GM11168 (cell line): ENCODE results near the gene WNT6.

ENCODE experiments used
- in situ Hi-C: fragments of 300-500 bp; cut with MboI; formaldehyde crosslinking; loops from one replicate; pipeline ENCODE4 v1.12.0; 2022; ENCODE audit warnings: low sequenced_read_pairs; ENCODE audit not compliant: unreplicated experiment

The WNT6 gene

GRCh38 chr2:218859556-218859987 is at the start of gene WNT6:
TSS of gene WNT6 (plus strand) at chr2:218859805. CDS start at chr2:218860038, 233 bp downstream.
- in situ Hi-C loops, result no loop called here

GRCh38 chr2:218810256-218810655 is 49.3 kb upstream of the WNT6 start:
- in situ Hi-C loops, result no loop called here

GRCh38 chr2:218811382-218811781 is 48.2 kb upstream of the WNT6 start:
- in situ Hi-C loops, result no loop called here

GRCh38 chr2:218812096-218812815 is 47.3 kb upstream of the WNT6 start:
- in situ Hi-C loops, result no loop called here

- in situ Hi-C loops, result no loop called here
Measured at GRCh38 chr2:218812861-218813260, 46.7 kb upstream of the WNT6 start.

- in situ Hi-C loops, result no loop called here
Measured at GRCh38 chr2:218813771-218814460, 45.7 kb upstream of the WNT6 start.

GRCh38 chr2:218814540-218815243 is 44.9 kb upstream of the WNT6 start:
- in situ Hi-C loops, result no loop called here

GRCh38 chr2:218815244-218815637 is 44.4 kb upstream of the WNT6 start:
- in situ Hi-C loops, result no loop called here

GRCh38 chr2:218815649-218816048 is 44.0 kb upstream of the WNT6 start:
- in situ Hi-C loops, result no loop called here

- in situ Hi-C loops, result no loop called here
Measured at GRCh38 chr2:218816561-218817011, 43.0 kb upstream of the WNT6 start.

GRCh38 chr2:218819093-218819492 is 40.5 kb upstream of the WNT6 start:
- in situ Hi-C loops, result no loop called here

GRCh38 chr2:218820746-218821369 is 38.7 kb upstream of the WNT6 start:
- in situ Hi-C loops, result no loop called here

- in situ Hi-C loops, result no loop called here
Measured at GRCh38 chr2:218821605-218822211, 37.9 kb upstream of the WNT6 start.

GRCh38 chr2:218822622-218823021 is 37.0 kb upstream of the WNT6 start:
- in situ Hi-C loops, result no loop called here

GRCh38 chr2:218823196-218823855 is 36.3 kb upstream of the WNT6 start:
- in situ Hi-C loops, result no loop called here

- in situ Hi-C loops, result no loop called here
Measured at GRCh38 chr2:218824004-218824403, 35.6 kb upstream of the WNT6 start.

- in situ Hi-C loops, result no loop called here
Measured at GRCh38 chr2:218826791-218827190, 32.8 kb upstream of the WNT6 start.

GRCh38 chr2:218827701-218828476 is 31.7 kb upstream of the WNT6 start:
- in situ Hi-C loops, result no loop called here

GRCh38 chr2:218828477-218828778 is 31.2 kb upstream of the WNT6 start:
- in situ Hi-C loops, result no loop called here
